ENCODE results near the gene CKS1B. TPM values are rescaled to one million over a fixed set of nuclear protein-coding genes. Genes with fewer than 3 reads are reported as not detected.

Gene CKS1B
- total RNA-seq, 1 donor from 2014 or later, result 31.7 TPM

DNA sequence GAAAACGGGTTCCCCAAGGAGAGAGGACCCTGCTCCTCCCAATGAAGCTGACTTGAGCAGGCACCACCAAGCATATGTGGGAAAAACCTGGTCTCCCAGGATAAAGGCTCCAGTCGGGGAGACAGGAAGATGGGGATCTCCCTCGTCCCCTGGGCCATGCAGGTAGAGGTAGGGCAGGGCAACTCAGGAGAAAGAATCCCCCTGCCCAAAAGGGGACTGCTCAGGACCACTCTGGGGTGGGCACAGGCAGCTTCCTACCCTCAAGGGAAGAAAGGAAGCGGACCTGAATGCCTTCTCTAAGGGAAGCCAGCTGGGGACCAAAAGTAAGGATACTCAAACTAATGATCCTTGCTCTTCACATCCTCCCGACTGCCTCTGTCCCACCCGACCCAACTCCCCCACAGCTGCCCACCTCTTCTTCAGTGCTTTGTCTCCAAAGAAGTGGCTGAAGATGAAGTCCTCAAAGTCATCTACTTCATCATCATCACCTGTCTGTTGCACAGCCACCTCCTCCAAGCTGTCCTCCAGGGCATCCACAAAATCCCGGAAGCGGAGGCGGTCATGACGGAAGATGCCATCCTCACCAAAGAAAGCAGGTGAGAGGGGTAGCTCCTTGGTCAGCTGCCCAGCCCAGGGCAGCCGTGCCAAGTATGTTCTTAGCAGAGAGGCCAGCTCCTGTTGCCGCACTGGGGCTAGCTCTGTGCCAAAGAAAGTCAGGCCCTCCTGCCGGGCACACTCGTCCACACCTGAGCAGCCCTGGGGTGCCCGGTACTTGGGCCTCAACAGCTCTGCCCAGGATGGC lies 29.1 kb upstream of the CKS1B start:
- ATAC-seq, result no peak
- intact Hi-C loops (cut with DNase I), result no loop called here
- DNase-seq (ENCODE audit: low spot score), result no peak

- DNase-seq (ENCODE audit: low spot score) (no peak), ATAC-seq (no peak)
- intact Hi-C loops (cut with DNase I), result no loop called here
These were observed 28.3 kb upstream of the CKS1B start for GRCh38 chr1:154945962-154946850.

GRCh38 chr1:154948079-154948478 lies 26.4 kb upstream of the CKS1B start:
- intact Hi-C loops (cut with DNase I), result no loop called here
- no peak for ATAC-seq
- DNase-seq (ENCODE audit: low spot score), result no peak

DNA sequence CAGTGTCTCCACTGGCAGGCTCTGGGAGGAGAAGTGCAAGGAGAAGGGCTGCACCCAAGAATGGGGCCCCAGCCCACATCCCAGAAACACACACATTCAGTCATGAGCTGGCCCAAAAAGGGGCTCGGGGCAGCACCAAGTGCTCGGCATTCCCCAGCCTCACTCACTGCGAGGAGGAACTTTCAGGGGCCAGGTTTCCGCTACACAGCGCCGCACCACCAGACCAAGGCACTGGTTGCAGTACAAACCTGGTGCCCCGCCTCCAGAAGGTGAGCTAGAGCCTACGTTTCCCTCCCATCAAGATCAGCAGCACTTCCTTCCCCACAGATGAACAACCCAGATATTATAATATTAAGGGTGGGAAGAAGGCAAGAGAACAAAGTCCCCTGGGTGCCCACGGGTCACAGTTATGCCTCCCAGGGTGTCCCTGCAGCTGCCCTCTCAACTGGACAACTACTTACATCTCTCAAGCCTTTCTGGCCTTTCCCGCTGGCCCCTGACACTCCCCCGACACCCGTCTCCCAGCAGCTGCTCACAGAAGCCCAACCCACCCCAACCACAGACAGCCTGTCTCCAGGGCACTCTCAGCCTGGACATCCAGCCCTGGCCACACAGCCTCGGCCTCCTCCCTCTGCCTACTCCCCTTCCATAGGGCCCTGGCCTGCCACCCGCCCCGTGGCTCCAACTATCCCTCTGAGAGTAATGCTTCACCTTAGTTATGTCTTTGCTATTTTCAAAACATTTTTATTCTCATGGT lies 22.4 kb upstream of the CKS1B start:
- no peak for DNase-seq (ENCODE audit: low spot score)
- no peak for ATAC-seq
- intact Hi-C loops (cut with DNase I), result loop anchor here (10.0 kb wide), 1 partner anchor 103 kb away; the partner anchor contains the start of gene ADAM15

- ATAC-seq (no peak), DNase-seq (ENCODE audit: low spot score) (no peak)
- intact Hi-C loops (cut with DNase I), result loop anchor here (10.0 kb wide), 1 partner anchor 102 kb away; the partner anchor contains the start of gene ADAM15
These were observed 21.8 kb upstream of the CKS1B start for GRCh38 chr1:154952664-154953063.

- ATAC-seq (no peak), DNase-seq (ENCODE audit: low spot score) (no peak)
- intact Hi-C loops (cut with DNase I), result loop anchor here (10.0 kb wide), 1 partner anchor 101 kb away; the partner anchor contains the start of gene ADAM15
These were observed 20.9 kb upstream of the CKS1B start for GRCh38 chr1:154953611-154954038.

- DNase-seq (ENCODE audit: low spot score) (no peak), ATAC-seq (no peak)
- intact Hi-C loops (cut with DNase I), result loop anchor here (10.0 kb wide), 1 partner anchor 100 kb away; the partner anchor contains the start of gene ADAM15
These were observed 19.9 kb upstream of the CKS1B start for GRCh38 chr1:154954541-154954940.

DNA sequence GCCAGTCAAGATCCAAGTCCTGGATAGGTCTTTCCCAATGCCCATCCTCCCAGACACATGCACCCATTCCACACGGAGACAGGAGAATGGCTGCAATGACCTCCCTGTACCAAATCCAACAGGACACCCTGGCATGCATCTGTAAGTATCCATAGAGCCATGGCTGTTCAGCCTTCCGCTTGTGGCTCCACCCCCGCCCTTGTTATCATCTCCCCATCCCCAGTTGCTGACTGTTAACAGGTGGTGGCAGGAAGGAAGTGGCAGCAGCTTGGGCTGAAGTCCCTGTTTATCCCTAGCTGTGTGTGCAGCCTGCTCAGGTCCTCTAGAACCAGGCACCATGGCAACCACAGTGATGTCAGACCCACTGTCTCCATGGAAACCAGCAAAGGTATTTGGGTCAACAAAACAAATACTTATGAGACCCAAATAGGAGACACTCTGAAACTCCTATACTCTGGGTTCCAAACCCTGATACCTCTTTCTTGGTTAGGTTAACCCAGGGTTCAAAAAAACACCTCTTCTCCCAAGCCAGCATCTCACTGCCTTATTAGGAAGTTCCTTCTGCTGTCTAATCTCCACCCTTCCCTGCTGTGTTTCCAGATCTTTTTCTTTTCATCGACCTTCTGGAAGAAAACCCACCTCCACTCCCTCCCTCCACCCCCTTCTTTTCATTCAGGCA lies 19.3 kb upstream of the CKS1B start:
- intact Hi-C loops (cut with DNase I), result loop anchor here (10.0 kb wide), 1 partner anchor 100 kb away; the partner anchor contains the start of gene ADAM15
- DNase-seq (ENCODE audit: low spot score), result no peak
- ATAC-seq, result peak; percentile 11

DNA sequence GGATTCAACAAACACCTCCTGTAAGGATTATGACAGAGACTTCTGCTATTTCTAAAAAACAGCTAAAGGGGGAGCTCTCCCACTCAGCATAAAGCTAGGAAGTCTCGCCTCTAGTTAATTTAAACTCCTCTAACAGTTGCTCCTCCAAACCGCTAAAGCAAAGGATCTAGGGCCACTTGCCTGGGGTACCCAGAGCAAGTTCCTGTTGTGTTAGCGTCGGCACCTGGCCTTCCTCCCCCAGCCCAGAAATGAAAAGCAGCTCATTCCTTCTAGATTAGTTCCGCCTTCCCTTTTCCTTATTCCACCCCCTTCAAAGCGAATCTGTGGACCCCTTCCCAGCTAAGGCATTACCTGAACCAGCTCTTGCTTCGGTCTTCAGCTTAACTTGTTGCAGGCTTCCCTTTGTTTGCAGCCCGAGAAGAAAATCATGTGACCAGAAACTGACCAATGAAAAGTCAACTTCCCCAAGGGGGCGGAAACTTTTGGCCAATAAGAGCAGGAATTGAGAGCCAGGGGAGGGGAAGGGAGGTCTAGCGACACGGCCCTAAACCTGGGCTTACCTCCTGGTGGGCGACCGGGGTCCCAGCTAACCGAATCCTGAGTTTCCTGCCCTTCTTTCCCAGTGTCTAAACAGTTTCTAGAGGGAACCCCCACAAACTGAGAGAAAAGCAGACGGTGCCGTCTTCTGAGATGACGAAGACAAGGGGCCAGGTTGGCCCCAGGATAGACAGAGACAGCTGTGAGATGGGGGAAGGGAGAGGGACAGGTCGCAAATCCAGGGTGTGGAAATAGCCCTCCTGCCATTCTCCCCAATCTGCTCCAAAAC lies 18.6 kb upstream of the CKS1B start, which contains the start of gene PBXIP1:
Gene PBXIP1, minus strand, starts transcription at position 382 of the 826 bp plus-strand sequence. CDS start 2,378 bp downstream, outside the sequence.
- ATAC-seq (peak; percentile 88), DNase-seq (ENCODE audit: low spot score) (peak; percentile 84)
- intact Hi-C loops (cut with DNase I), result loop anchor here (10.0 kb wide), 1 partner anchor 99 kb away; the partner anchor contains the start of gene ADAM15

DNA sequence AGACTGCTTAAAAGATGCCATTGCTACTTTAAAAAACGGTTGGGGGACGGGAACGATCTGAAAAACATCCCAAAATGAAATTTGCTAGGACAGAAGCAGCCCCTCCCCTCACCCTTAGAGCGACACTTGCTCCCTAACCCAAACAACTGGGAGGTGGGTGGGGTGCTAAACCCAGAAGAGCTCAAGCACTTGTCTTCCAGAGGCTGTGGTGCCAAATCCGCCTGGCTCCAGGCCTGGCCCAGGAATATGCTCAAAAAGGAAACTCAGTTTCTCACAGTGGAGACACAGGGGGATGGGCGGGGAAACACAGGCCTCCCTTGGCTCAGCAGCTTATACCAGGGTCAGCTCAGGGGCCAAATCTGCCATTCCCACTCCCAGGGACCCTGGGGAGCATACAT lies 17.9 kb upstream of the CKS1B start:
- intact Hi-C loops (cut with DNase I), result loop anchor here (10.0 kb wide), 1 partner anchor 98 kb away; the partner anchor contains the start of gene ADAM15
- no peak for DNase-seq (ENCODE audit: low spot score)
- peak; percentile 53 for ATAC-seq

DNA sequence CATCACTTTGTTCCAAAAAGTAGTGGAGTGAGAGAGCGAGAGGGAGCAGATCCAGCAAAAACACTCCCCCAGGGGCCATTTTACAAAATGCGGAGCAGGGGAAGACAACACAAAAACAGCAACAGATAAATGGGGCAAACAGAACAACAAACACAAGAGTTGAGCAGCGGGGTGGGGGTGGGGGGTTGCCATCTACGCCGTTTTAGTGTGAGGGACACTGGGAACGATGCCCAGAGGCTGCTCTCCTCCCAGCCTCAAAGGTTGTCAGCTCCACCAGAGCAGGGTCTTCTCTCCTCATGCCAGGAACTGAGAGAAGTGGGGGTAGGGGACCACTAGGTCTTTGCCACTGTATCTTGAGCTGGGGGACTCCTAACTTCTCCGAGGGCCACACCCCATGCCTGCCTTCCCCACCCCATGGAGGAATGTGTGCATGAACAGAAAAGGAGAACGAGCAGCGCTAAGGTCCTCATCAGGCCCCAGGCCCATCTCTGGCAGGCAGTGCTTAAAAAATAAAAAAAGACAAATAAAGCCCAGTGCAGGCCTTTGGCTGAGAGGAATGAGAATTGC lies 17.3 kb upstream of the CKS1B start:
- intact Hi-C loops (cut with DNase I), result loop anchor here (10.0 kb wide), 1 partner anchor 98 kb away; the partner anchor contains the start of gene ADAM15
- DNase-seq (ENCODE audit: low spot score), result no peak
- no peak for ATAC-seq

- intact Hi-C loops (cut with DNase I), result loop anchor here (10.0 kb wide), 1 partner anchor 97 kb away; the partner anchor contains the start of gene ADAM15
- DNase-seq (ENCODE audit: low spot score) (no peak), ATAC-seq (no peak)
These were observed 16.4 kb upstream of the CKS1B start for GRCh38 chr1:154958036-154958435.

DNA sequence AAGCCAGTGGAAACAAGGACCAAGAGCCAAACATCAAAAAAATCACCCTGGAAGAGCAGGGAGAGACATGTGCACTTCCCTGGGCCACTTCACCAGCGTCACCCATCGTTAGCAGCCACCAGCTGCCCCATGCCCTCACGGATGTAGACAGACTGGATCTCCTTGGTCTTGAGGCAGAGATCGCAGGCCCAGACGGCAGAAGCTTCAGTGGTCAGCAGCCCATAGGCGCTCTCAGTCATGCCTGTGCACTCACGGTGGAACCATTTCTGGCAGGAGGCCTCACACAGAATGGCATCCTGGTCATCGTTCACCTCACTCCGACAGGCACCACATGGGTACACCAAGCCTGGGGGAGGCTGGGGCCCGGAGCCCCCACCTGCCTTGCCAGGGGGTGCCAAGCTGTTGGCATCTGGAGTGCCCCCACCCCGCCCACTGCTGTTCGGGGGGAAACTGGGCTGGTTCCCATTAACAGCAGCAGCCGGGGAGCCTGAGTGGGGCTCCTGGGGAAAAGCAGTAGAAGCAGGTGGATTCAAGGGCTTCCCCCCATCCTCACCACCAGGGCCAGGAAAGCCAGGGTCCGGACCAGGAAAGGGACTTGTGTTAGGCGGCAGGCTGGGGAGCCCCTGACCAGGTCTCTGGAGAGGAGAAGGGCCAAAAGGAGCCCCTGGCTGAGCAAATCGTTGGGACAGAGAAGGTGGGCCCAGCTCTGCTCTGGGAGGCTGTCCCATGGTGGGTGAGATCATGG lies 15.6 kb upstream of the CKS1B start:
- ATAC-seq, result no peak
- no peak for DNase-seq (ENCODE audit: low spot score)
- intact Hi-C loops (cut with DNase I), result loop anchor here (10.0 kb wide), 1 partner anchor 96 kb away; the partner anchor contains the start of gene ADAM15

GRCh38 chr1:154959426-154959780 lies 15.1 kb upstream of the CKS1B start:
- ATAC-seq, result no peak
- no peak for DNase-seq (ENCODE audit: low spot score)
- intact Hi-C loops (cut with DNase I), result loop anchor here (10.0 kb wide), 1 partner anchor 95 kb away; the partner anchor contains the start of gene ADAM15

GRCh38 chr1:154960446-154961136 lies 13.9 kb upstream of the CKS1B start:
- DNase-seq (ENCODE audit: low spot score), result no peak
- no peak for ATAC-seq
- intact Hi-C loops (cut with DNase I), result no loop called here
